Stimulated activated CD4-positive, alpha-beta T cell treated with anti-CD3 and anti-CD28 coated beads, Interleukin-12 subunit alpha, Interleukin-12 subunit beta, amount 100 ng/mL, for 4 hours (primary cell): ENCODE results near the gene MARCHF9.

Experiments used
- DNase-seq: peaks from one replicate; pipeline ENCODE4 v3.0.0-alpha.2; 2020

MARCHF9 gene

DNA sequence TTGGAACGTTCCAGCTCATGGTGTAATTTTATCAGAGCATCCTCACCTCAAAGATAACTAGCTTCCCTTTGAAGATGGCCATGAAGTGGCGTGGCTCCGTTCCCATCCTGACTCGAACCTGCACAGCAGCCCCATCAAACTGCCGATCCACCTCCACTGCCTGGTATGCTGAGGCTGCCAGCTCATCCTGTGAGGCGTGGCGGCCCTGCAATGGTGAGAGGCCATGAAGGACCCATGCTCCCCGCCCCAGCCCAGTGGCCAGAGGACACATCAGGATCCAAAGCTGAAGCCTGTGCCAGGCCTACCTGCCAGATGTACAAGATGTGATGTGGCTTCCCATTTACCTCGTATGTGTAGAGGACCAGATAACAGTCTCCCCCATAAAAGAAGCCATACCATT, 52.4 kb downstream of the MARCHF9 start:
- no peak for DNase-seq

DNA sequence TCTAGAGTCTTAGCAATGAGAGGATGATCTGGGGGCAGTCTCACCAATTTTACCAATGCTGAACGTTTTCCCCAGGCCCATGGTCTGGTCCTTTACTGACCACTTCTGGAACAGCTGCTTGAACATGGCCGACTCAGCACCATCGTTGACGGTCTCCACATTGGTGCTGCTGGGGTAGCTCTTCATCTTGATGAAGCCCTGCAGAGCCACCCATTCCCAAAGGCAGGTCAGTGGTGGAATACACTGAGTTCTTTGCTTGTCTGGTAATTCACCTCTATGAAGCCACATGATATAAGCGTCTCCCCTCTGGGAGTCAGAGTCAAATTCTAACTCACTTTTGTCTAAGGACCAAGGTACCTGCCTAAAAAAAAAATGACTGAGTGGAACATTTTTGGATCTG, 53.4 kb downstream of the MARCHF9 start:
- DNase-seq: no peak

GRCh38 chr12:57809425-57809824, 54.5 kb downstream of the MARCHF9 start:
- DNase-seq: no peak
